ENCODE measurements around the gene PDE4D. TPM values are rescaled to one million over a fixed set of nuclear protein-coding genes. Genes with fewer than 3 reads are reported as not detected.

The PDE4D gene
- total RNA-seq, 1 experiment from 2014 or later = 2.1 TPM

DNA sequence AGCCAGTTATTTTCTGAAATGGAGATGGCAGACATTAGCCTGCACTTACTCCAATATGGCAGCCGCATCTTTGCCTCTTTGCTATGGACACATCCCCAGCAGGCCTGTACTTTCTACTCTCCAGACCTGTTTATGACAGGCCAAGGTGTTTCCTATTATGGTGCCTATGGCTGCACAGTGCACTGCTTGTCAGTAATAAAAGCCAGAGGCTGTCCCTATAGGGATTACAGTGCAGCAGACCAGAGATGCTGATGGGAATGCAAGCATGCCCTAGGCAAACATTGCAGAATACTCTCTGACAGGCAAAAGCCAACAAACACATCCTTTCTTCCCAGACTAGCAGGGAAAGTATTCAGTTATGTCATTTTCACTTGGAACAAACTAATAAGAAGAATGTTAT lies 867.8 kb downstream of the PDE4D start:
- no peaks in the 10 kb centered on the region for H3K79me2 ChIP-seq (ENCODE audit: insufficient read depth, low read length)
- TF ChIP-seq, protein P1, sequence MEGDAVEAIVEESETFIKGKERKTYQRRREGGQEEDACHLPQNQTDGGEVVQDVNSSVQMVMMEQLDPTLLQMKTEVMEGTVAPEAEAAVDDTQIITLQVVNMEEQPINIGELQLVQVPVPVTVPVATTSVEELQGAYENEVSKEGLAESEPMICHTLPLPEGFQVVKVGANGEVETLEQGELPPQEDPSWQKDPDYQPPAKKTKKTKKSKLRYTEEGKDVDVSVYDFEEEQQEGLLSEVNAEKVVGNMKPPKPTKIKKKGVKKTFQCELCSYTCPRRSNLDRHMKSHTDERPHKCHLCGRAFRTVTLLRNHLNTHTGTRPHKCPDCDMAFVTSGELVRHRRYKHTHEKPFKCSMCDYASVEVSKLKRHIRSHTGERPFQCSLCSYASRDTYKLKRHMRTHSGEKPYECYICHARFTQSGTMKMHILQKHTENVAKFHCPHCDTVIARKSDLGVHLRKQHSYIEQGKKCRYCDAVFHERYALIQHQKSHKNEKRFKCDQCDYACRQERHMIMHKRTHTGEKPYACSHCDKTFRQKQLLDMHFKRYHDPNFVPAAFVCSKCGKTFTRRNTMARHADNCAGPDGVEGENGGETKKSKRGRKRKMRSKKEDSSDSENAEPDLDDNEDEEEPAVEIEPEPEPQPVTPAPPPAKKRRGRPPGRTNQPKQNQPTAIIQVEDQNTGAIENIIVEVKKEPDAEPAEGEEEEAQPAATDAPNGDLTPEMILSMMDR (conservative IDR thresholded peaks at IDR 0.05) = no peak

More for the DNA sequence above, 867.8 kb downstream of the PDE4D start:
- H3K4me1 ChIP-seq (ENCODE audit: insufficient read depth, low read length) = no peaks in the 10 kb centered on the region
- H2AFZ ChIP-seq (ENCODE audit: low read length) = no peak overlapping the region
- Mint-ChIP-seq H3K27me3 (ENCODE audit: low read depth) (no peaks in the 10 kb centered on the region), H3K4me1 (peaks cover 6 to 8% of the 10 kb centered on the region in 2 experiments), H3K36me3 (ENCODE audit: insufficient read depth in 1 of 3, low read depth in 3 of 3) (peaks cover 0 to 7% (median 0%) of the 10 kb centered on the region in 3 experiments; a peak in 2 of 7 replicates), H3K4me3 (no peak overlapping the region), H3K9me3 (peaks cover 0 to 5% of the 10 kb centered on the region in 2 experiments; a peak in 3 of 5 replicates), H3K27ac (no peak overlapping the region)
- H3K18ac ChIP-seq (ENCODE audit: insufficient read length, low read depth, low read length) = no peak overlapping the region
- H3K56ac ChIP-seq (ENCODE audit: insufficient read length, low read depth, low read length) = no peak overlapping the region
- H3K9ac ChIP-seq (ENCODE audit: extremely low read depth, insufficient read length, low read length) = no peak overlapping the region
- no peaks in the 10 kb centered on the region for H3K9me3 ChIP-seq (ENCODE audit: control insufficient read depth, low read depth, low read length)
- H2BK20ac ChIP-seq (ENCODE audit: low read depth, low read length, poor library complexity, severe bottlenecking) = no peak overlapping the region
- no peak overlapping the region for H4K8ac ChIP-seq (replicated peaks; ENCODE audit: insufficient read length, low read depth, low read length)
- H4K5ac ChIP-seq (ENCODE audit: insufficient read length, low read depth, low read length) = no peak overlapping the region
- H2BK15ac ChIP-seq (ENCODE audit: low read depth, low read length) = no peak overlapping the region
- H3K4ac ChIP-seq (ENCODE audit: low read depth, low read length) = no peak overlapping the region
- no peak overlapping the region for H2BK5ac ChIP-seq (ENCODE audit: insufficient read length, low read length)
- no peak for DNase-seq
- H3K79me1 ChIP-seq (ENCODE audit: insufficient read depth, low read depth, low read length, poor library complexity, severe bottlenecking) = no peaks in the 10 kb centered on the region
- no peak overlapping the region for H2BK12ac ChIP-seq (ENCODE audit: insufficient read length, low read depth, low read length)
- no peak overlapping the region for H3K14ac ChIP-seq (ENCODE audit: insufficient read depth, low read length)
- H3T11ph ChIP-seq (ENCODE audit: low read length) = no peak overlapping the region
- WGBS (ENCODE audit: extremely low coverage, insufficient read length, low lambda C conversion rate) = no CpG with 5 or more reads among the region's 1 CpG
- no peak overlapping the region for H2AK5ac ChIP-seq (ENCODE audit: insufficient read length, low read length)
- no peak overlapping the region for H3K23ac ChIP-seq (ENCODE audit: insufficient read length, low read depth, low read length)
- no peak overlapping the region for H3K27ac ChIP-seq (ENCODE audit: insufficient read length, low read depth, low read length)
- H2BK120ac ChIP-seq (ENCODE audit: low read depth, low read length, poor library complexity, severe bottlenecking) = no peak overlapping the region
- no peaks in the 10 kb centered on the region for H3K27me3 ChIP-seq (ENCODE audit: insufficient read depth, low read length)
- no peaks in the 10 kb centered on the region for H3K23me2 ChIP-seq (ENCODE audit: insufficient read length, low read depth, low read length, poor library complexity, severe bottlenecking)
- no peaks in the 10 kb centered on the region for H4K20me1 ChIP-seq (ENCODE audit: control insufficient read depth, insufficient read depth, insufficient read length)
- no peak overlapping the region for H3K4me2 ChIP-seq (ENCODE audit: insufficient read depth, insufficient read length, low read length)
- H4K91ac ChIP-seq (ENCODE audit: insufficient read length, low read depth, low read length) = no peak overlapping the region
